Measurements from ENCODE around the gene NTM.

- no peak for TF ChIP-seq CTCF (IDR thresholded peaks at IDR 0.05)
- no peak for TF ChIP-seq POLR2A (IDR thresholded peaks at IDR 0.05)
- no peak for TF ChIP-seq EP300 (IDR thresholded peaks at IDR 0.05)
- TF ChIP-seq POLR2AphosphoS5 (IDR thresholded peaks at IDR 0.05): no peak
Observed at GRCh38 chr11:131839326-131839725, 468.9 kb downstream of the NTM start.
